Upper lobe of right lung (tissue), 1 donor: ENCODE results near the gene MYL5. TPM values are rescaled to one million over a fixed set of nuclear protein-coding genes. Genes with fewer than 3 reads are reported as not detected.

Experiments
- ATAC-seq: fragments of 200-7000 bp; cut with Tn5 transposase; one replicate; pipeline ENCODE4 v1.9.1; 2020; ENCODE audit warnings: mild to moderate bottlenecking, moderate library complexity
- DNase-seq: peaks from one replicate; pipeline ENCODE4 v3.0.0-alpha.2; 2020
- H3K27ac ChIP-seq: fragments of 200-600 bp; one replicate; pipeline ENCODE4 v1.8.0; 2022
- H3K27me3 ChIP-seq: fragments of 200-600 bp; one replicate; pipeline ENCODE4 v1.8.0; 2022; ENCODE audit warnings: mild to moderate bottlenecking
- H3K36me3 ChIP-seq: fragments of 200-600 bp; one replicate; pipeline ENCODE4 v1.8.0; 2022
- H3K4me1 ChIP-seq: fragments of 200-600 bp; one replicate; pipeline ENCODE4 v1.8.0; 2022
- H3K4me3 ChIP-seq: fragments of 200-600 bp; one replicate; pipeline ENCODE4 v1.8.0; 2022; ENCODE audit warnings: mild to moderate bottlenecking
- H3K9me3 ChIP-seq: fragments of 200-600 bp; one replicate; pipeline ENCODE4 v1.8.0; 2022
- CTCF ChIP-seq: fragments of 200-600 bp; IDR thresholded peaks from one replicate; pipeline ENCODE4 v1.8.0; 2022; ENCODE audit warnings: antibody characterized with exemption
- intact Hi-C: fragments of 100-400 bp; cut with DNase I; formaldehyde crosslinking; loops from one replicate; pipeline ENCODE4 v1.11.0; 2022
- total RNA-seq: library from RNA; stranded (reverse); fragmentation: NEBNext Ultra II Directional; extraction: Animal tissue kit (Norgen Biotek cat#: 25700); gene quantifications from one replicate; pipeline ENCODE4 v1.2.1, GENCODE V29; 2021
- donor health status: DM: no; HTN: yes; CAD: no; lungs with severe emphysema.

Gene MYL5
- total RNA-seq, 1 donor from 2014 or later = 9.7 TPM

- Histone ChIP-seq H3K36me3 (no peaks in the 10 kb centered on the region), H3K4me1 (no peaks in the 10 kb centered on the region), H3K9me3 (no peaks in the 10 kb centered on the region), H3K27ac (no peak overlapping the region), H3K4me3 (no peak overlapping the region), H3K27me3 (no peaks in the 10 kb centered on the region)
- no peak for DNase-seq
- intact Hi-C loops = no loop called here
- no peak for TF ChIP-seq CTCF
- no peak for ATAC-seq
Observed at GRCh38 chr4:714087-714486, 39.7 kb downstream of the MYL5 start.

- Histone ChIP-seq H3K36me3 (no peaks in the 10 kb centered on the region), H3K4me3 (no peak overlapping the region), H3K9me3 (no peaks in the 10 kb centered on the region), H3K4me1 (peaks cover 10% of the 10 kb centered on the region), H3K27me3 (no peaks in the 10 kb centered on the region), H3K27ac (no peak overlapping the region)
- ATAC-seq = no peak
- DNase-seq = no peak
- intact Hi-C loops = no loop called here
- no peak for TF ChIP-seq CTCF
Observed at GRCh38 chr4:717601-718320, 43.4 kb downstream of the MYL5 start.

- Histone ChIP-seq H3K9me3 (no peaks in the 10 kb centered on the region), H3K27ac (no peak overlapping the region), H3K4me3 (no peak overlapping the region), H3K36me3 (no peaks in the 10 kb centered on the region), H3K4me1 (peaks cover 10% of the 10 kb centered on the region), H3K27me3 (no peaks in the 10 kb centered on the region)
- ATAC-seq (no peak), DNase-seq (no peak)
- intact Hi-C loops = no loop called here
- no peak for TF ChIP-seq CTCF
Observed at GRCh38 chr4:718460-718859, 44.1 kb downstream of the MYL5 start.

- intact Hi-C loops = no loop called here
- no peak for TF ChIP-seq CTCF
- H3K27me3 ChIP-seq = no peaks in the 10 kb centered on the region
- peaks cover 10% of the 10 kb centered on the region for H3K4me1 ChIP-seq
- H3K27ac ChIP-seq = no peak overlapping the region
- DNase-seq (no peak), ATAC-seq (no peak)
- H3K36me3 ChIP-seq = no peaks in the 10 kb centered on the region
- H3K4me3 ChIP-seq = no peak overlapping the region
- no peaks in the 10 kb centered on the region for H3K9me3 ChIP-seq
Observed at GRCh38 chr4:720111-720860, 45.9 kb downstream of the MYL5 start.

- TF ChIP-seq CTCF = no peak
- peaks cover 10% of the 10 kb centered on the region for H3K4me1 ChIP-seq
- peak overlapping the region; percentile 30 for H3K27ac ChIP-seq
- H3K9me3 ChIP-seq = no peaks in the 10 kb centered on the region
- DNase-seq (no peak), ATAC-seq (peak; percentile 30)
- intact Hi-C loops = no loop called here
- no peak overlapping the region for H3K4me3 ChIP-seq
- no peaks in the 10 kb centered on the region for H3K36me3 ChIP-seq
- no peaks in the 10 kb centered on the region for H3K27me3 ChIP-seq
Observed at GRCh38 chr4:721261-722168, 47.2 kb downstream of the MYL5 start.
